ENCODE data around the gene WDR18.

Gene WDR18

GRCh38 chr19:1015782-1016646 is 31.9 kb downstream of the WDR18 start:
- TF ChIP-seq FOXP2 (optimal IDR thresholded peaks at IDR 0.05; ENCODE audit: borderline replicate concordance, extremely low read depth, extremely low read length, insufficient read depth) (no peak), POLR2AphosphoS5 (IDR thresholded peaks at IDR 0.05; ENCODE audit: low read depth, low read length) (no peak)

GRCh38 chr19:1016647-1017114 is 32.5 kb downstream of the WDR18 start:
- no peak for TF ChIP-seq POLR2AphosphoS5 (IDR thresholded peaks at IDR 0.05; ENCODE audit: low read depth, low read length)
- no peak for TF ChIP-seq REST (IDR thresholded peaks at IDR 0.05; ENCODE audit: insufficient read depth in 1 of 2, low read depth in 2 of 2, low read length in 2 of 2)
- TF ChIP-seq TAF1 (IDR thresholded peaks at IDR 0.05; ENCODE audit: borderline replicate concordance, insufficient read depth, low read length), result no peak
- no peak for TF ChIP-seq SIN3A (IDR thresholded peaks at IDR 0.05; ENCODE audit: borderline replicate concordance, insufficient read depth, low read length)
- no peak for TF ChIP-seq FOXP2 (optimal IDR thresholded peaks at IDR 0.05; ENCODE audit: borderline replicate concordance, extremely low read depth, extremely low read length, insufficient read depth)

- TF ChIP-seq SIN3A (IDR thresholded peaks at IDR 0.05; ENCODE audit: borderline replicate concordance, insufficient read depth, low read length) (no peak), FOXP2 (optimal IDR thresholded peaks at IDR 0.05; ENCODE audit: borderline replicate concordance, extremely low read depth, extremely low read length, insufficient read depth) (no peak), REST (IDR thresholded peaks at IDR 0.05; ENCODE audit: insufficient read depth in 1 of 2, low read depth in 2 of 2, low read length in 2 of 2) (no peak), TAF1 (IDR thresholded peaks at IDR 0.05; ENCODE audit: borderline replicate concordance, insufficient read depth, low read length) (no peak)
Measured at GRCh38 chr19:1017115-1017905, 33.2 kb downstream of the WDR18 start.

- no peak for TF ChIP-seq FOXP2 (optimal IDR thresholded peaks at IDR 0.05; ENCODE audit: borderline replicate concordance, extremely low read depth, extremely low read length, insufficient read depth)
- TF ChIP-seq REST (IDR thresholded peaks at IDR 0.05; ENCODE audit: insufficient read depth in 1 of 2, low read depth in 2 of 2, low read length in 2 of 2), result no peak
- no peak for TF ChIP-seq TAF1 (IDR thresholded peaks at IDR 0.05; ENCODE audit: borderline replicate concordance, insufficient read depth, low read length)
- TF ChIP-seq POLR2AphosphoS5 (IDR thresholded peaks at IDR 0.05; ENCODE audit: low read depth, low read length), result no peak
- no peak for TF ChIP-seq SIN3A (IDR thresholded peaks at IDR 0.05; ENCODE audit: borderline replicate concordance, insufficient read depth, low read length)
Measured at GRCh38 chr19:1017906-1018305, 33.8 kb downstream of the WDR18 start.

GRCh38 chr19:1018393-1018792 is 34.2 kb downstream of the WDR18 start:
- no peak for TF ChIP-seq SIN3A (IDR thresholded peaks at IDR 0.05; ENCODE audit: borderline replicate concordance, insufficient read depth, low read length)
- TF ChIP-seq POLR2AphosphoS5 (IDR thresholded peaks at IDR 0.05; ENCODE audit: low read depth, low read length), result no peak
- no peak for TF ChIP-seq FOXP2 (optimal IDR thresholded peaks at IDR 0.05; ENCODE audit: borderline replicate concordance, extremely low read depth, extremely low read length, insufficient read depth)
